Measurements from ENCODE around the gene IQUB.
"Not testable (repeated sequence)": the region's sequence is repeated elsewhere in the genome, so short reads cannot be mapped to it uniquely, and the experiment has no call there.

Gene IQUB

GRCh38 chr7:123415625-123416024, 118.8 kb downstream of the IQUB start:
- DNase-seq (ENCODE audit: low read depth), result no peak

- no peak for DNase-seq (ENCODE audit: low read depth)
Observed at GRCh38 chr7:123410273-123410904, 124.0 kb downstream of the IQUB start.

- DNase-seq (ENCODE audit: low read depth), result not testable (repeated sequence)
Observed at GRCh38 chr7:123407951-123408350, 126.4 kb downstream of the IQUB start.
